IMR-90 (cell line): ENCODE measurements around the gene MYRFL.

Source experiments
- BHLHE40 ChIP-seq: fragments of 150-350 bp; IDR thresholded peaks from 2 replicates; pipeline ENCODE4 v1.6.1; 2016; ENCODE audit warnings: mild to moderate bottlenecking, low read depth, low read length
- CEBPB ChIP-seq: IDR thresholded peaks from 2 replicates; pipeline ENCODE4 v1.6.1; 2012; ENCODE audit warnings: low read depth, low read length, improper control_type of control experiment
- CHD1 ChIP-seq: IDR thresholded peaks from 2 replicates; pipeline ENCODE4 v1.6.1; 2012; ENCODE audit warnings: low read depth, low read length, improper control_type of control experiment
- CTCF ChIP-seq: conservative IDR thresholded peaks from 2 replicates; pipeline ENCODE4 v1.5.1; 2012; ENCODE audit warnings: mild to moderate bottlenecking, low read depth, low read length, improper control_type of control experiment
- ELK1 ChIP-seq: fragments of 150-350 bp; IDR thresholded peaks from 2 replicates; pipeline ENCODE4 v1.6.1; 2016; ENCODE audit warnings: low read depth, mild to moderate bottlenecking, low read length, moderate library complexity, borderline replicate concordance
- MXI1 ChIP-seq: IDR thresholded peaks from 2 replicates; pipeline ENCODE4 v1.6.1; 2012; ENCODE audit warnings: low read depth, mild to moderate bottlenecking, low read length, moderate library complexity, borderline replicate concordance
- POLR2A ChIP-seq: IDR thresholded peaks from 2 replicates; pipeline ENCODE4 v1.6.1; 2012; ENCODE audit warnings: mild to moderate bottlenecking, low read depth, low read length
- RAD21 ChIP-seq: IDR thresholded peaks from 2 replicates; pipeline ENCODE4 v1.6.1; 2012; ENCODE audit warnings: low read length, improper control_type of control experiment
- SMC3 ChIP-seq: fragments of 150-350 bp; IDR thresholded peaks from 2 replicates; pipeline ENCODE4 v1.6.1; 2016; ENCODE audit warnings: low read depth, mild to moderate bottlenecking, antibody characterized with exemption, low read length, moderate library complexity

- TF ChIP-seq CTCF, result no peak
- no peak for TF ChIP-seq POLR2A
- no peak for TF ChIP-seq RAD21
- TF ChIP-seq MXI1, result no peak
- TF ChIP-seq SMC3, result no peak
- no peak for TF ChIP-seq BHLHE40
- no peak for TF ChIP-seq CHD1
- no peak for TF ChIP-seq CEBPB
- no peak for TF ChIP-seq ELK1
These were observed 93.3 kb downstream of the MYRFL start for GRCh38 chr12:69918287-69918686.
